ENCODE results near the gene EFHB. TPM values are rescaled to one million over a fixed set of nuclear protein-coding genes. Genes with fewer than 3 reads are reported as not detected.
A peak's percentile ranks its signal among the peaks of the same experiment; 100 is the strongest.

The EFHB gene
- total and polyA plus RNA-seq, 2 of the 13 experiments (the other 11 are each of a cell fraction or from before 2014, with no cell fraction given): 0.15 to 0.42 TPM

DNA sequence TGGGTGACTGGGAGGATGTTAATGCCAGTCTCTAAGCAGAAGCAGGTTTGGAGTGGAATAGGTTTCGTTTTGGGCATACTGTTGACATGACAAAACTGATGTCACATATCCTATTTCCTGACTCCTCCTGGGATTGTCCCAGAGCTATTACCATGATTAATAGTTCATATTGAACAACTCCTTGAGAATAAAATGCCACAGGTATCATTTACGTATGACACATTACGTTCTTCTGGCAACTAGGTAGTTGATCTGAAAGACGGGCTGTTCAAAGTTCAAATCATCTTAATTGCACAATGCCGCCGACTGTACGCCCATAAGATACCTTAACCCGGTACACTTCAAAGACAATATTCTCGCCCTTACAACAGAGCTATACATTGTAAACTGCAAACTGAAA lies 11.5 kb upstream of the EFHB start:
- Histone ChIP-seq H2AFZ (ENCODE audit: low read length) (no peak overlapping the region), H3K79me2 (ENCODE audit: insufficient read depth, low read length) (peaks cover 37% of the 10 kb centered on the region), H3K4me2 (ENCODE audit: low read depth, low read length) (peak overlapping the region; percentile 81), H3K27ac (ENCODE audit: extremely low read length, insufficient read depth, low read length) (peak overlapping the region; percentile 88), H3K4me1 (ENCODE audit: insufficient read depth, low read length) (peaks cover 29% of the 10 kb centered on the region), H3K4me3 (replicated peaks in 1 of 3; ENCODE audit: insufficient read depth in 1 of 3, low read depth in 2 of 3, low read length in 3 of 3) (peak overlapping the region; percentile 73 to 98 (median 90)), H4K20me1 (ENCODE audit: insufficient read depth, low read length) (peaks cover 26% of the 10 kb centered on the region), H3K36me3 (replicated peaks in 1 of 2; ENCODE audit: control insufficient read depth in 1 of 2, insufficient read depth in 2 of 2, low read length in 2 of 2) (0 out of 5 replicates have a peak, but pooled peaks cover 0 to under 1% of the 10 kb centered on the region in 2 experiments), H3K27me3 (ENCODE audit: control insufficient read depth in 1 of 2, insufficient read depth in 2 of 2, low read length in 2 of 2) (no peaks in the 10 kb centered on the region; a peak in 1 of 5 replicates), H3K9ac (ENCODE audit: insufficient read depth, low read depth, low read length) (peak overlapping the region; percentile 94), H3K9me3 (ENCODE audit: low read length) (no peaks in the 10 kb centered on the region)
- DNase-seq (ENCODE audit: low spot score) (no peak), FAIRE-seq (peak; percentile 43), ATAC-seq (no peak)
- ChIA-PET POLR2A (interaction anchor here (1.1 kb wide), 1 partner anchor 95 kb away, joined by 3 read pairs; the partner anchor contains the start of gene KAT2B), CTCF (ENCODE audit: low intra/inter-chr PET ratio, low total read pairs) (no interaction called here)
- WGBS (ENCODE audit: low lambda C conversion rate): 60% methylated on average over 9 of the region's 9 CpGs
- intact Hi-C loops (cut with micrococcal nuclease; ENCODE audit: unreplicated experiment): loop anchor here (5.0 to 10.0 kb wide), 2 partner anchors 239 to 377 kb away; partner anchors contain the start of gene SGO1
- TF ChIP-seq TMF1 (CRISPR knock-in tag; IDR thresholded peaks at IDR 0.05; ENCODE audit: low read depth) (no peak), CEBPG (CRISPR knock-in tag; IDR thresholded peaks at IDR 0.05) (peak; percentile 69), RFXANK (CRISPR knock-in tag; IDR thresholded peaks at IDR 0.05) (no peak), CEBPB (IDR thresholded peaks at IDR 0.05; ENCODE audit: borderline replicate concordance, low read depth, low read length) (peak; percentile 66), GATAD2A (CRISPR knock-in tag; IDR thresholded peaks at IDR 0.05) (0 out of 2 replicates have a peak, but pooled peaks have one; percentile 3), HNF4A (CRISPR knock-in tag; IDR thresholded peaks at IDR 0.05) (peak; percentile 59)
- BruUV-seq (replicated peaks): no TSS peak
- in situ Hi-C loops (cut with HindIII; ENCODE audit: extremely low pct_ligation_motif_present, low pct_unique_long_range_greater_than_20kb): no loop called here

DNA sequence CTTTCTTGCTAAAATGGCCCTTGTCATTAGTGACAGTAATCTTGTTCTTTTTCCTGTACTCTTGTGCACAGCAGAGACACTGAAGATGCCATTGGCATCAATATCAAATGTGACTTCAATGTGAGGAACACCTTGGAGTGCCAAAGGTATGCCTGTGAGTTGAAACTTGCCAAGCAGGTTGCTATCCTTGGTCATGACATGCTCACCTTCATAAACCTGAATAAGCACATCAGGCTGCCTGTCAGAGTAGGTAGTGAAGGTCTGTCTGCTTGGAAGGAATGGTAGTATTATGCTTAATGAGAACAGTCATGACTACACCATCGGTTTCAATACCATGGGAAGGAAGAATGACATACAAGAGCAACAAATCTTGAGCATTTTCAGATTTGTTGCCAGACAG lies 6.6 kb upstream of the EFHB start:
- no TSS peak for BruUV-seq (replicated peaks)
- Histone ChIP-seq H3K27me3 (ENCODE audit: control insufficient read depth in 1 of 2, insufficient read depth in 2 of 2, low read length in 2 of 2) (no peaks in the 10 kb centered on the region), H3K4me2 (ENCODE audit: low read depth, low read length) (no peak overlapping the region), H2AFZ (ENCODE audit: low read length) (no peak overlapping the region), H3K9me3 (ENCODE audit: low read length) (no peaks in the 10 kb centered on the region), H4K20me1 (ENCODE audit: insufficient read depth, low read length) (no peaks in the 10 kb centered on the region), H3K4me3 (replicated peaks in 1 of 3; ENCODE audit: insufficient read depth in 1 of 3, low read depth in 2 of 3, low read length in 3 of 3) (no peak overlapping the region), H3K36me3 (replicated peaks in 1 of 2; ENCODE audit: control insufficient read depth in 1 of 2, insufficient read depth in 2 of 2, low read length in 2 of 2) (no peaks in the 10 kb centered on the region), H3K27ac (ENCODE audit: extremely low read length, insufficient read depth, low read length) (no peak overlapping the region), H3K9ac (ENCODE audit: insufficient read depth, low read depth, low read length) (no peak overlapping the region), H3K4me1 (ENCODE audit: insufficient read depth, low read length) (peaks cover 21% of the 10 kb centered on the region), H3K79me2 (ENCODE audit: insufficient read depth, low read length) (no peaks in the 10 kb centered on the region)
- ATAC-seq: no peak
- in situ Hi-C loops (cut with HindIII; ENCODE audit: extremely low pct_ligation_motif_present, low pct_unique_long_range_greater_than_20kb): no loop called here
- 0% methylated on average over 1 of the region's 1 CpG for WGBS (ENCODE audit: low lambda C conversion rate)
- POLR2A ChIA-PET: no interaction called here
- FAIRE-seq: no peak
- CTCF ChIA-PET (ENCODE audit: low intra/inter-chr PET ratio, low total read pairs): no interaction called here
- intact Hi-C loops (cut with micrococcal nuclease; ENCODE audit: unreplicated experiment): loop anchor here (10.0 kb wide), 1 partner anchor 244 kb away; the partner anchor contains the start of gene SGO1
- DNase-seq (ENCODE audit: low spot score): no peak
- TF ChIP-seq, protein P1, sequence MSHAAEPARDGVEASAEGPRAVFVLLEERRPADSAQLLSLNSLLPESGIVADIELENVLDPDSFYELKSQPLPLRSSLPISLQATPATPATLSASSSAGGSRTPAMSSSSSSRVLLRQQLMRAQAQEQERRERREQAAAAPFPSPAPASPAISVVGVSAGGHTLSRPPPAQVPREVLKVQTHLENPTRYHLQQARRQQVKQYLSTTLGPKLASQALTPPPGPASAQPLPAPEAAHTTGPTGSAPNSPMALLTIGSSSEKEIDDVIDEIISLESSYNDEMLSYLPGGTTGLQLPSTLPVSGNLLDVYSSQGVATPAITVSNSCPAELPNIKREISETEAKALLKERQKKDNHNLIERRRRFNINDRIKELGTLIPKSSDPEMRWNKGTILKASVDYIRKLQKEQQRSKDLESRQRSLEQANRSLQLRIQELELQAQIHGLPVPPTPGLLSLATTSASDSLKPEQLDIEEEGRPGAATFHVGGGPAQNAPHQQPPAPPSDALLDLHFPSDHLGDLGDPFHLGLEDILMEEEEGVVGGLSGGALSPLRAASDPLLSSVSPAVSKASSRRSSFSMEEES (CRISPR knock-in tag; IDR thresholded peaks at IDR 0.05): no peak
- TF ChIP-seq CREM (IDR thresholded peaks at IDR 0.05) (no peak), CREM (CRISPR knock-in tag; IDR thresholded peaks at IDR 0.05) (no peak), DMAP1 (CRISPR knock-in tag; IDR thresholded peaks at IDR 0.05) (no peak), POLR2AphosphoS2 (IDR thresholded peaks at IDR 0.05; ENCODE audit: low read depth, low read length) (no peak), ATF1 (CRISPR knock-in tag; IDR thresholded peaks at IDR 0.05) (no peak), STAG1 (CRISPR knock-in tag; IDR thresholded peaks at IDR 0.05) (no peak)
- TF ChIP-seq, protein P2, sequence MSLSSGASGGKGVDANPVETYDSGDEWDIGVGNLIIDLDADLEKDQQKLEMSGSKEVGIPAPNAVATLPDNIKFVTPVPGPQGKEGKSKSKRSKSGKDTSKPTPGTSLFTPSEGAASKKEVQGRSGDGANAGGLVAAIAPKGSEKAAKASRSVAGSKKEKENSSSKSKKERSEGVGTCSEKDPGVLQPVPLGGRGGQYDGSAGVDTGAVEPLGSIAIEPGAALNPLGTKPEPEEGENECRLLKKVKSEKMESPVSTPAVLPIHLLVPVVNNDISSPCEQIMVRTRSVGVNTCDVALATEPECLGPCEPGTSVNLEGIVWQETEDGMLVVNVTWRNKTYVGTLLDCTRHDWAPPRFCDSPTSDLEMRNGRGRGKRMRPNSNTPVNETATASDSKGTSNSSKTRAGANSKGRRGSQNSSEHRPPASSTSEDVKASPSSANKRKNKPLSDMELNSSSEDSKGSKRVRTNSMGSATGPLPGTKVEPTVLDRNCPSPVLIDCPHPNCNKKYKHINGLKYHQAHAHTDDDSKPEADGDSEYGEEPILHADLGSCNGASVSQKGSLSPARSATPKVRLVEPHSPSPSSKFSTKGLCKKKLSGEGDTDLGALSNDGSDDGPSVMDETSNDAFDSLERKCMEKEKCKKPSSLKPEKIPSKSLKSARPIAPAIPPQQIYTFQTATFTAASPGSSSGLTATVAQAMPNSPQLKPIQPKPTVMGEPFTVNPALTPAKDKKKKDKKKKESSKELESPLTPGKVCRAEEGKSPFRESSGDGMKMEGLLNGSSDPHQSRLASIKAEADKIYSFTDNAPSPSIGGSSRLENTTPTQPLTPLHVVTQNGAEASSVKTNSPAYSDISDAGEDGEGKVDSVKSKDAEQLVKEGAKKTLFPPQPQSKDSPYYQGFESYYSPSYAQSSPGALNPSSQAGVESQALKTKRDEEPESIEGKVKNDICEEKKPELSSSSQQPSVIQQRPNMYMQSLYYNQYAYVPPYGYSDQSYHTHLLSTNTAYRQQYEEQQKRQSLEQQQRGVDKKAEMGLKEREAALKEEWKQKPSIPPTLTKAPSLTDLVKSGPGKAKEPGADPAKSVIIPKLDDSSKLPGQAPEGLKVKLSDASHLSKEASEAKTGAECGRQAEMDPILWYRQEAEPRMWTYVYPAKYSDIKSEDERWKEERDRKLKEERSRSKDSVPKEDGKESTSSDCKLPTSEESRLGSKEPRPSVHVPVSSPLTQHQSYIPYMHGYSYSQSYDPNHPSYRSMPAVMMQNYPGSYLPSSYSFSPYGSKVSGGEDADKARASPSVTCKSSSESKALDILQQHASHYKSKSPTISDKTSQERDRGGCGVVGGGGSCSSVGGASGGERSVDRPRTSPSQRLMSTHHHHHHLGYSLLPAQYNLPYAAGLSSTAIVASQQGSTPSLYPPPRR (CRISPR knock-in tag; IDR thresholded peaks at IDR 0.05; ENCODE audit: borderline replicate concordance): no peak

Measured in HepG2 (cell line).